ENCODE results near the gene PCMT1.

PCMT1 gene

DNA sequence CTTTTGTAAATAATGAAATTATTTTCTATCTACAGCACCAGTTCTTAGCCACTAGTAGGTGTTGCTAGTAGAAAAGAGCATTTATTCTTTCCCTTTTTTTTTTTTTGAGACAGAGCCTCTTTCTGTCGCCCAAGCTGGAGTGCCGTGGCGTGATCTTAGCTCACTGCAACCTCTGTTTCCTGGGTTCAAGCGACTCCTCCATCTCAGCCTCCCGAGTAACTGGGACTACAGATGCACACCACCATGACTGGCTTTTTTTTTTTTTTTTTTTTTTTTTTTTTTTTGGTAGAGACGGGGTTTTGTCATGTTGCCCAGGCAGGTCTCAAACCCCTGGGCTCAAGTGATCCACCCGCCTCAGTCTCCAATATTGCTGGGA, 6.7 kb downstream of the PCMT1 start:
- in situ Hi-C loops (cut with MboI; ENCODE audit: low sequenced_read_pairs, unreplicated experiment), result no loop called here
- TF ChIP-seq, protein P1, sequence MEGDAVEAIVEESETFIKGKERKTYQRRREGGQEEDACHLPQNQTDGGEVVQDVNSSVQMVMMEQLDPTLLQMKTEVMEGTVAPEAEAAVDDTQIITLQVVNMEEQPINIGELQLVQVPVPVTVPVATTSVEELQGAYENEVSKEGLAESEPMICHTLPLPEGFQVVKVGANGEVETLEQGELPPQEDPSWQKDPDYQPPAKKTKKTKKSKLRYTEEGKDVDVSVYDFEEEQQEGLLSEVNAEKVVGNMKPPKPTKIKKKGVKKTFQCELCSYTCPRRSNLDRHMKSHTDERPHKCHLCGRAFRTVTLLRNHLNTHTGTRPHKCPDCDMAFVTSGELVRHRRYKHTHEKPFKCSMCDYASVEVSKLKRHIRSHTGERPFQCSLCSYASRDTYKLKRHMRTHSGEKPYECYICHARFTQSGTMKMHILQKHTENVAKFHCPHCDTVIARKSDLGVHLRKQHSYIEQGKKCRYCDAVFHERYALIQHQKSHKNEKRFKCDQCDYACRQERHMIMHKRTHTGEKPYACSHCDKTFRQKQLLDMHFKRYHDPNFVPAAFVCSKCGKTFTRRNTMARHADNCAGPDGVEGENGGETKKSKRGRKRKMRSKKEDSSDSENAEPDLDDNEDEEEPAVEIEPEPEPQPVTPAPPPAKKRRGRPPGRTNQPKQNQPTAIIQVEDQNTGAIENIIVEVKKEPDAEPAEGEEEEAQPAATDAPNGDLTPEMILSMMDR (IDR thresholded peaks at IDR 0.05; ENCODE audit: borderline replicate concordance, control extremely low read depth, extremely low read depth, insufficient read depth, missing control alignments), result no peak
- DNase-seq (ENCODE audit: low spot score), result no peak

DNA sequence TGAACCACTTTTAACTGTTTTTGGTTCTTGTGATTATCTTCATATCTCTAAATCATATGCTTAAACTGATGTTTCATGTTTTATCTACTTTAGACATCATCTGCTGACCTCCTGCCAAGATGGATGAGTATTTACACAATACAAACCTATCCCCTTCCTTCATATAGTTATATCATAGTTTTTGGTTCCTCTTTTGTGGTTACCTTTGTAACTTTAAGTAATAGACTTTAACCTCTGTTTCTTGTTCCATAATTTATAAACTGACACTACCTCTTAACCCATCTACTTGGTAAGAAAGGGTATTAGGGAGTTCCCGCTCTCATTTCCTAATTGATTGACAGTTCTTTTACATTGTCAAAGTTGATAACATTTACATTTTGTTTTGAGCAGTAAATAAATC, 11.9 kb downstream of the PCMT1 start:
- DNase-seq (ENCODE audit: low spot score), result peak; percentile 60
- TF ChIP-seq, protein P1 (IDR thresholded peaks at IDR 0.05; ENCODE audit: borderline replicate concordance, control extremely low read depth, extremely low read depth, insufficient read depth, missing control alignments), result no peak
- in situ Hi-C loops (cut with MboI; ENCODE audit: low sequenced_read_pairs, unreplicated experiment), result no loop called here

DNA sequence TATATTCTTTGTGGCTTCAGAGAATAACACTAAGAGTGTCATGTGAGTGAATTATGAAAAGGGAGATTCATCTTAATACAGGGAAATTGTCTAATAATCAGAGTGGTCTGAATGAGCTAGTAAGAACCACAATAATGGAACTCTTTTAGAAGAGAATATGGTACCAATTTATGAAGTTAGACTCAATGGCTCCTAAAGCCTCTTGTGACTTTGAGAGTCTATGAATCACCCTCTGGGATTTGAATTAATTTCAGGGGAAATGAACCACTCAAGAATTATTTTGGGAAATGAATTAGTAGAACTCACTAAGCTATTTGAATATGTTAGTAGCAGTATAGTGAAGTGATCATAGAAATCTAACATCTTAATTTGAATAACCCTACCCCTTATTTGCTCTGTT, 14.3 kb downstream of the PCMT1 start:
- TF ChIP-seq, protein P1 (IDR thresholded peaks at IDR 0.05; ENCODE audit: borderline replicate concordance, control extremely low read depth, extremely low read depth, insufficient read depth, missing control alignments), result no peak
- DNase-seq (ENCODE audit: low spot score), result no peak
- in situ Hi-C loops (cut with MboI; ENCODE audit: low sequenced_read_pairs, unreplicated experiment), result no loop called here

DNA sequence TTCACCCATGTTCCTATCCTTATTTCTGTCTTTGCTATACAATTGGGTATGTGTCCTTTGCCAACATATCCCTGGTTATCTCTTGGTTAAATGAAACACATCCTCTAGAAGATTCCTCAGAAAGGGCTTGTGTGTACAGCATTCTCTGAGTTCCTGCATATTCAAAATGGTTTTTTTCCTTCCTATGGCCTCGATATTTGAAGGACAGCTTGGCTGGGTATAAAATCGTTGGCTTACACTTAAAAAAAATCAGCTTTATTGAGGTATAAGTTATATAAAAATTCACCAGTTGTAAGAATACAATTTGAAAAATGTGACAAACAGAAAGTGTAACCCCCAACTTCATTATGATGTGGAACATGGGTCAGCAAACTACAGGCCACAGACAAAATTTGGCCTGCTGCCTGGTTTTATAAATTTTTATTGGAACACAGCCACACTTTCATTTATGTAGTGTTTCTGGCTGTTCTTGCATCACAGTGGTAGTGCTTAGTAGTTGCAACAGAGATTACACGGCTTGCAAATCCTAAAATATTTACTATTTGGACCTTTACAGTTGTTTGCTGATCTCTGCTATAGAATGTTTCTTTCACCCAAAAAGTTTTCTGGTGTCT, 16.7 kb downstream of the PCMT1 start:
- in situ Hi-C loops (cut with MboI; ENCODE audit: low sequenced_read_pairs, unreplicated experiment), result no loop called here
- TF ChIP-seq, protein P1 (IDR thresholded peaks at IDR 0.05; ENCODE audit: borderline replicate concordance, control extremely low read depth, extremely low read depth, insufficient read depth, missing control alignments), result no peak
- DNase-seq (ENCODE audit: low spot score), result no peak

DNA sequence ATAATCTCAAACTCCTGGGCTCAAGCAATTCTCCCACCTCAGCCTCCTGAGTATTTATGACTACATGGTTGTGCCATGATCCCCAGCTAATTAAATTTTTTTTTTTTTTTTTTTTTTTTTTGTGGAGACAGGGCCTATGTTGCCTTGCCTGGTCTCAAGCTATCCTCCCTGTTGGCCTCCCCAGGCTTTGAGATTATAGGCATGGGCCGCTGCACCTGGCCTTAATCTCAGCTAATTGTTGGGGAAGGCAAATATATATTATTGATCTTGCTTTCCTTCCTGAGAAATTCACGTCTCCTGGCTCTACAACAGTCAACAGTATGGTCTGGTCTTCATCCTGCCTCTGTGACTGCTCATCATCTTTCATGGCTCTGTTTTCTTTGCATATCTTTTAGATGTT, 20.1 kb downstream of the PCMT1 start:
- in situ Hi-C loops (cut with MboI; ENCODE audit: low sequenced_read_pairs, unreplicated experiment), result no loop called here
- TF ChIP-seq, protein P1 (IDR thresholded peaks at IDR 0.05; ENCODE audit: borderline replicate concordance, control extremely low read depth, extremely low read depth, insufficient read depth, missing control alignments), result no peak
- no peak for DNase-seq (ENCODE audit: low spot score)

DNA sequence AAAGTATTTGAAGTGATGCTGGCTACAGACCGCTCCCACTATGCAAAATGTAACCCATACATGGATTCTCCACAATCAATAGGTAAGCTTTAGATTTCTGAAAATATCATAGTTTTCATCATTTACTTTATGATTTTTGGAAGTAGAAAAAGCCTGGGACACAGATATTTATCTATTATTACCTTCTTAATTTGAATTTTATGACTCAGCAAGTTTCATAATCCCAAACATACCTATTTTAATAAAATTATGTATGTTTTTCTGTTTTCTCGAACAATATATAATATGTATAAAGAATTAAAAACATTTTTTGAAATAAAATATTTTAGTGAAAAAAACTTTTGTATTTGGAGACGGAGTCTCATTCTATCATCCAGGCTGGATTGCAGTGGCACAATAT, 21.6 kb downstream of the PCMT1 start:
- DNase-seq (ENCODE audit: low spot score), result no peak
- in situ Hi-C loops (cut with MboI; ENCODE audit: low sequenced_read_pairs, unreplicated experiment), result no loop called here
- TF ChIP-seq, protein P1 (IDR thresholded peaks at IDR 0.05; ENCODE audit: borderline replicate concordance, control extremely low read depth, extremely low read depth, insufficient read depth, missing control alignments), result no peak
